ENCODE results near the gene FCN1.

DNA sequence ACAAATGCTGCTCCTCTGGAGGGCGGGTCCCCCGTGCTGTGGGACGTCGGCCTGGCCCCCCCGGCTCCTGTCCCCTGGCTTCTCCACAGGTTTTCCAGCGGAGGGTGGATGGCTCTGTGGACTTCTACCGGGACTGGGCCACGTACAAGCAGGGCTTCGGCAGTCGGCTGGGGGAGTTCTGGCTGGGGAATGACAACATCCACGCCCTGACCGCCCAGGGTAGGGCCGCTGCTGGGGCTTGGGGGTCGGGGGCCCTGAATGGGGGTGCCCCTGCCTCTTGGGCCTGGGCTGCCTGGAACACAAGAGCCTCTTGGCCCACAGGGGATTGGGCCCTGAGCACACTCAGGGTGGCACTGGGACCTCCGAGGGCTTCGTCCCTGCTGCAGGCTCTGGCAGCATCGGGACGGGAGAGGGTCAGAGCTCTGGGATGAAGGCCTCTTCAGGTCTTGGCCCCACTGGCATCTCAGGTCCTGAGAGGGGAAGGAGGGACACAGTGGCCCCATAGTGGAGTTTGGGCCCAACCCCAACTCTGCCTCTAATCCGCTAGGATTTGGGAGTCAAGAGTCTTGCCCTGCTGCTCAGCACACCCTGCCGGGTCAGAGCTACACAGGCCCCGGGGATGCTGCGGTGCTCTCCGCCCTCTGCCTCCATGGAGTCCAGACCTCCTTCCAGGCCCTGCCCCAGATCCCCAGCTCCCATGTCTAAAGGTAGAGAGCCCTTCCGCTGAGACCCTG, 31.9 kb downstream of the FCN1 start:
- no peak for TF ChIP-seq POLR2AphosphoS5 (IDR thresholded peaks at IDR 0.05)
- TF ChIP-seq POLR2A (IDR thresholded peaks at IDR 0.05; ENCODE audit: low read depth) = no peak
- TF ChIP-seq, protein P1, sequence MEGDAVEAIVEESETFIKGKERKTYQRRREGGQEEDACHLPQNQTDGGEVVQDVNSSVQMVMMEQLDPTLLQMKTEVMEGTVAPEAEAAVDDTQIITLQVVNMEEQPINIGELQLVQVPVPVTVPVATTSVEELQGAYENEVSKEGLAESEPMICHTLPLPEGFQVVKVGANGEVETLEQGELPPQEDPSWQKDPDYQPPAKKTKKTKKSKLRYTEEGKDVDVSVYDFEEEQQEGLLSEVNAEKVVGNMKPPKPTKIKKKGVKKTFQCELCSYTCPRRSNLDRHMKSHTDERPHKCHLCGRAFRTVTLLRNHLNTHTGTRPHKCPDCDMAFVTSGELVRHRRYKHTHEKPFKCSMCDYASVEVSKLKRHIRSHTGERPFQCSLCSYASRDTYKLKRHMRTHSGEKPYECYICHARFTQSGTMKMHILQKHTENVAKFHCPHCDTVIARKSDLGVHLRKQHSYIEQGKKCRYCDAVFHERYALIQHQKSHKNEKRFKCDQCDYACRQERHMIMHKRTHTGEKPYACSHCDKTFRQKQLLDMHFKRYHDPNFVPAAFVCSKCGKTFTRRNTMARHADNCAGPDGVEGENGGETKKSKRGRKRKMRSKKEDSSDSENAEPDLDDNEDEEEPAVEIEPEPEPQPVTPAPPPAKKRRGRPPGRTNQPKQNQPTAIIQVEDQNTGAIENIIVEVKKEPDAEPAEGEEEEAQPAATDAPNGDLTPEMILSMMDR (IDR thresholded peaks at IDR 0.05) = no peak
- no peak for TF ChIP-seq EP300 (IDR thresholded peaks at IDR 0.05)

Measured in esophagus muscularis mucosa (tissue), 4 donors.